HUES64 (cell line): ENCODE data around the gene UTS2B.

Experiments used
- H3K27ac ChIP-seq: 2 replicates; pipeline ENCODE4 v1.7.0; 2013; ENCODE audit warnings: low read depth, low read length, inconsistent platforms
- H3K27me3 ChIP-seq: 2 replicates; pipeline ENCODE4 v1.6.1; 2013; ENCODE audit warnings: mild to moderate bottlenecking, low read length; ENCODE audit not compliant: insufficient read depth
- H3K36me3 ChIP-seq: 2 replicates; pipeline ENCODE4 v1.6.1; 2013; ENCODE audit warnings: mild to moderate bottlenecking, low read length; ENCODE audit not compliant: insufficient read depth
- H3K4me1 ChIP-seq: 2 replicates; pipeline ENCODE4 v1.6.1; 2013; ENCODE audit warnings: mild to moderate bottlenecking, low read length, moderate library complexity; ENCODE audit not compliant: insufficient read depth
- H3K4me3 ChIP-seq: 2 replicates; pipeline ENCODE4 v1.5.1; 2013; ENCODE audit warnings: mild to moderate bottlenecking, low read length, moderate library complexity
- H3K9ac ChIP-seq: 2 replicates; pipeline ENCODE4 v1.6.1; 2013; ENCODE audit warnings: mild to moderate bottlenecking, low read depth, low read length
- H3K9me3 ChIP-seq: 2 replicates; pipeline ENCODE4 v1.6.1; 2013; ENCODE audit warnings: low read depth, low read length; ENCODE audit not compliant: insufficient read depth
- WGBS: fragments of 150-250, 120-280 bp; methylation state at CpG from one replicate; pipeline ENCODE4 v1.1.7; 2013; ENCODE audit warnings: missing lambda C conversion rate; 5-methylcytosine and 5-hydroxymethylcytosine counted together

Gene UTS2B

GRCh38 chr3:191350396-191351090 lies 20.2 kb upstream of the UTS2B start:
- Histone ChIP-seq H3K9me3 (no peaks in the 10 kb centered on the region), H3K27ac (no peak overlapping the region), H3K9ac (no peak overlapping the region), H3K4me1 (peaks cover 63% of the 10 kb centered on the region), H3K4me3 (no peak overlapping the region), H3K27me3 (no peaks in the 10 kb centered on the region), H3K36me3 (no peaks in the 10 kb centered on the region)
- WGBS, result 85% methylated on average over 5 of the region's 5 CpGs

GRCh38 chr3:191348098-191348497 lies 17.8 kb upstream of the UTS2B start:
- 77% methylated on average over 1 of the region's 1 CpG for WGBS
- no peak overlapping the region for H3K27ac ChIP-seq

GRCh38 chr3:191347228-191347627 lies 16.9 kb upstream of the UTS2B start:
- no peak overlapping the region for H3K9ac ChIP-seq
- WGBS, result 75% methylated on average over 3 of the region's 3 CpGs
- no peaks in the 10 kb centered on the region for H3K27me3 ChIP-seq
- H3K4me3 ChIP-seq, result no peak overlapping the region
- no peaks in the 10 kb centered on the region for H3K9me3 ChIP-seq
- no peaks in the 10 kb centered on the region for H3K36me3 ChIP-seq
- no peak overlapping the region for H3K27ac ChIP-seq
- H3K4me1 ChIP-seq, result peaks cover 46% of the 10 kb centered on the region

More at GRCh38 chr3:191348098-191348497, 17.8 kb upstream of the UTS2B start:
- Histone ChIP-seq H3K36me3 (no peaks in the 10 kb centered on the region), H3K9me3 (no peaks in the 10 kb centered on the region), H3K9ac (no peak overlapping the region), H3K27me3 (no peaks in the 10 kb centered on the region), H3K4me3 (no peak overlapping the region), H3K4me1 (peaks cover 54% of the 10 kb centered on the region)

GRCh38 chr3:191345334-191345733 lies 15.0 kb upstream of the UTS2B start:
- H3K36me3 ChIP-seq, result no peaks in the 10 kb centered on the region
- H3K4me3 ChIP-seq, result no peak overlapping the region
- no peak overlapping the region for H3K9ac ChIP-seq
- H3K27me3 ChIP-seq, result no peaks in the 10 kb centered on the region
- H3K27ac ChIP-seq, result no peak overlapping the region
- no peaks in the 10 kb centered on the region for H3K9me3 ChIP-seq
- H3K4me1 ChIP-seq, result peaks cover 31% of the 10 kb centered on the region
- 98% methylated on average over 4 of the region's 5 CpGs for WGBS

GRCh38 chr3:191343913-191344312 lies 13.6 kb upstream of the UTS2B start:
- 96% methylated on average over 5 of the region's 5 CpGs for WGBS
- Histone ChIP-seq H3K27ac (no peak overlapping the region), H3K4me1 (peaks cover 16% of the 10 kb centered on the region)

GRCh38 chr3:191343115-191343514 lies 12.8 kb upstream of the UTS2B start:
- no peaks in the 10 kb centered on the region for H3K36me3 ChIP-seq
- H3K4me1 ChIP-seq, result peaks cover 8% of the 10 kb centered on the region
- H3K9me3 ChIP-seq, result no peaks in the 10 kb centered on the region
- H3K27ac ChIP-seq, result no peak overlapping the region
- no peaks in the 10 kb centered on the region for H3K27me3 ChIP-seq
- whole genome bisulfite sequencing, result 93% methylated on average over 2 of the region's 4 CpGs
- H3K4me3 ChIP-seq, result no peak overlapping the region
- H3K9ac ChIP-seq, result no peak overlapping the region

More at GRCh38 chr3:191343913-191344312, 13.6 kb upstream of the UTS2B start:
- Histone ChIP-seq H3K9me3 (no peaks in the 10 kb centered on the region), H3K9ac (no peak overlapping the region), H3K4me3 (no peak overlapping the region), H3K36me3 (no peaks in the 10 kb centered on the region), H3K27me3 (no peaks in the 10 kb centered on the region)

GRCh38 chr3:191342411-191342810 lies 12.1 kb upstream of the UTS2B start:
- Histone ChIP-seq H3K36me3 (no peaks in the 10 kb centered on the region), H3K4me3 (no peak overlapping the region), H3K4me1 (peaks cover 4% of the 10 kb centered on the region; the same call in 1 of the 2 replicates), H3K9ac (no peak overlapping the region), H3K9me3 (no peaks in the 10 kb centered on the region), H3K27ac (no peak overlapping the region), H3K27me3 (no peaks in the 10 kb centered on the region)

GRCh38 chr3:191342006-191342405 lies 11.7 kb upstream of the UTS2B start:
- Histone ChIP-seq H3K4me3 (no peak overlapping the region), H3K27ac (no peak overlapping the region), H3K9ac (no peak overlapping the region), H3K27me3 (no peaks in the 10 kb centered on the region), H3K36me3 (no peaks in the 10 kb centered on the region), H3K9me3 (no peaks in the 10 kb centered on the region), H3K4me1 (peaks cover 5% of the 10 kb centered on the region; the same call in 1 of the 2 replicates)
- 95% methylated on average over 1 of the region's 2 CpGs for WGBS

GRCh38 chr3:191340966-191341365 lies 10.6 kb upstream of the UTS2B start:
- H3K36me3 ChIP-seq, result no peaks in the 10 kb centered on the region
- peaks cover 11% of the 10 kb centered on the region; the same call in 1 of the 2 replicates for H3K4me1 ChIP-seq
- H3K9me3 ChIP-seq, result no peaks in the 10 kb centered on the region
- no peak overlapping the region for H3K9ac ChIP-seq
- no peaks in the 10 kb centered on the region for H3K27me3 ChIP-seq
- no peak overlapping the region for H3K27ac ChIP-seq
- 82% methylated on average over 1 of the region's 1 CpG for WGBS
- H3K4me3 ChIP-seq, result no peak overlapping the region

- no peak overlapping the region for H3K9ac ChIP-seq
- no peaks in the 10 kb centered on the region for H3K9me3 ChIP-seq
- H3K27me3 ChIP-seq, result no peaks in the 10 kb centered on the region
- no peaks in the 10 kb centered on the region for H3K36me3 ChIP-seq
- H3K4me1 ChIP-seq, result peaks cover 13% of the 10 kb centered on the region
- H3K27ac ChIP-seq, result no peak overlapping the region
- no CpG with 5 or more reads among the region's 2 CpGs for WGBS
- no peak overlapping the region for H3K4me3 ChIP-seq
Measured at GRCh38 chr3:191340351-191340750, 10.0 kb upstream of the UTS2B start.

GRCh38 chr3:191339316-191339917 lies 9.1 kb upstream of the UTS2B start:
- Histone ChIP-seq H3K9ac (no peak overlapping the region), H3K27ac (no peak overlapping the region), H3K27me3 (no peaks in the 10 kb centered on the region), H3K9me3 (no peaks in the 10 kb centered on the region), H3K4me1 (peaks cover 22% of the 10 kb centered on the region), H3K36me3 (no peaks in the 10 kb centered on the region), H3K4me3 (no peak overlapping the region)
- WGBS, result 93% methylated on average over 2 of the region's 3 CpGs
